Measurements from ENCODE around the gene SV2B. TPM values are rescaled to one million over a fixed set of nuclear protein-coding genes. Genes with fewer than 3 reads are reported as not detected.

SV2B gene
- total and polyA plus RNA-seq, 2 experiments from 2014 or later, result 0.17 to 2.2 TPM

GRCh38 chr15:91270747-91271146 lies 170.7 kb downstream of the SV2B start:
- 88% methylated on average over 14 of the region's 15 CpGs for WGBS (ENCODE audit: low lambda C conversion rate, missing lambda C conversion rate)

GRCh38 chr15:91271565-91272153 lies 171.6 kb downstream of the SV2B start:
- no peaks in the 10 kb centered on the region for H3K9me2 ChIP-seq (replicated peaks; ENCODE audit: insufficient read depth)
- H3K36me3 ChIP-seq (replicated peaks; ENCODE audit: insufficient read depth, low read depth), result no peaks in the 10 kb centered on the region
- H3K79me2 ChIP-seq, result no peaks in the 10 kb centered on the region
- TF ChIP-seq EZH2 (IDR thresholded peaks at IDR 0.05; ENCODE audit: borderline replicate concordance) (no peak), EZH2phosphoT487 (IDR thresholded peaks at IDR 0.05; ENCODE audit: low read depth, severe bottlenecking, unreplicated experiment) (no peak)
- TF ChIP-seq, protein P1, sequence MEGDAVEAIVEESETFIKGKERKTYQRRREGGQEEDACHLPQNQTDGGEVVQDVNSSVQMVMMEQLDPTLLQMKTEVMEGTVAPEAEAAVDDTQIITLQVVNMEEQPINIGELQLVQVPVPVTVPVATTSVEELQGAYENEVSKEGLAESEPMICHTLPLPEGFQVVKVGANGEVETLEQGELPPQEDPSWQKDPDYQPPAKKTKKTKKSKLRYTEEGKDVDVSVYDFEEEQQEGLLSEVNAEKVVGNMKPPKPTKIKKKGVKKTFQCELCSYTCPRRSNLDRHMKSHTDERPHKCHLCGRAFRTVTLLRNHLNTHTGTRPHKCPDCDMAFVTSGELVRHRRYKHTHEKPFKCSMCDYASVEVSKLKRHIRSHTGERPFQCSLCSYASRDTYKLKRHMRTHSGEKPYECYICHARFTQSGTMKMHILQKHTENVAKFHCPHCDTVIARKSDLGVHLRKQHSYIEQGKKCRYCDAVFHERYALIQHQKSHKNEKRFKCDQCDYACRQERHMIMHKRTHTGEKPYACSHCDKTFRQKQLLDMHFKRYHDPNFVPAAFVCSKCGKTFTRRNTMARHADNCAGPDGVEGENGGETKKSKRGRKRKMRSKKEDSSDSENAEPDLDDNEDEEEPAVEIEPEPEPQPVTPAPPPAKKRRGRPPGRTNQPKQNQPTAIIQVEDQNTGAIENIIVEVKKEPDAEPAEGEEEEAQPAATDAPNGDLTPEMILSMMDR (IDR thresholded peaks at IDR 0.05; ENCODE audit: poor library complexity), result peak; percentile 95
- no peak overlapping the region for H3K4me3 ChIP-seq
- WGBS (ENCODE audit: low lambda C conversion rate, missing lambda C conversion rate), result 11% methylated on average over 8 of the region's 8 CpGs
- DNase-seq (ENCODE audit: low spot score), result peak; percentile 81
- H3K4me1 ChIP-seq (ENCODE audit: insufficient read depth), result no peaks in the 10 kb centered on the region
- H3K4me2 ChIP-seq, result no peak overlapping the region
- H3K27ac ChIP-seq, result no peak overlapping the region
- H3K27me3 ChIP-seq, result peaks cover 25% of the 10 kb centered on the region
- H4K20me1 ChIP-seq (ENCODE audit: insufficient read depth, poor library complexity, severe bottlenecking), result no peaks in the 10 kb centered on the region
- H3K9me3 ChIP-seq (ENCODE audit: low read depth), result no peaks in the 10 kb centered on the region
- no peak overlapping the region for H2AFZ ChIP-seq

More at GRCh38 chr15:91270747-91271146, 170.7 kb downstream of the SV2B start:
- Histone ChIP-seq H4K20me1 (ENCODE audit: insufficient read depth, poor library complexity, severe bottlenecking) (no peaks in the 10 kb centered on the region), H3K9me2 (replicated peaks; ENCODE audit: insufficient read depth) (no peaks in the 10 kb centered on the region), H2AFZ (no peak overlapping the region), H3K27me3 (peaks cover 25% of the 10 kb centered on the region), H3K36me3 (replicated peaks; ENCODE audit: insufficient read depth, low read depth) (no peaks in the 10 kb centered on the region), H3K27ac (no peak overlapping the region), H3K79me2 (no peaks in the 10 kb centered on the region), H3K9me3 (ENCODE audit: low read depth) (no peaks in the 10 kb centered on the region), H3K4me1 (ENCODE audit: insufficient read depth) (no peaks in the 10 kb centered on the region), H3K4me2 (no peak overlapping the region), H3K4me3 (no peak overlapping the region)
- DNase-seq (ENCODE audit: low spot score), result no peak
- TF ChIP-seq EZH2phosphoT487 (IDR thresholded peaks at IDR 0.05; ENCODE audit: low read depth, severe bottlenecking, unreplicated experiment) (no peak), EZH2 (IDR thresholded peaks at IDR 0.05; ENCODE audit: borderline replicate concordance) (no peak)

DNA sequence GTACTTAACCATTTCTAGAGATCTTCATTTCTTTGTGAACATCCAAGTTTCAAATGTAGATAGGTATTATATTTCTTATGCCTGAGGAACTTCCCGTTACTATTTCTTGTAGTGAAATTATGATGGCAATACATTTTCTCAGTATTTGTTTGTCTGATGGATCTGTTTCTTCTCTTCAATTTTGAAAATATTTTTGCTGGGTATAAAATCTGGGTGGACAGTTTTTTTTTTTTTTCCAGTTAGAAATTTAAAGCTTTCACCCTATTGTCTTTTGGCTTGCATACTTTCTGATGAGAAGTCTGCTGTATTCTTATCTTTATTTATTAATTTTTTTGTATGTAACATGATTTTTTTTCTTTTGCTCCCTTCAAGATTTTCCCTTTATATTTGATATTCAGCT lies 175.8 kb downstream of the SV2B start:
- Histone ChIP-seq H3K36me3 (replicated peaks; ENCODE audit: insufficient read depth, low read depth) (no peaks in the 10 kb centered on the region), H3K27ac (no peak overlapping the region), H3K4me3 (no peak overlapping the region), H3K79me2 (no peaks in the 10 kb centered on the region), H4K20me1 (ENCODE audit: insufficient read depth, poor library complexity, severe bottlenecking) (no peaks in the 10 kb centered on the region), H3K9me2 (replicated peaks; ENCODE audit: insufficient read depth) (no peaks in the 10 kb centered on the region), H3K9me3 (ENCODE audit: low read depth) (no peaks in the 10 kb centered on the region), H2AFZ (no peak overlapping the region), H3K27me3 (peaks cover 12% of the 10 kb centered on the region), H3K4me2 (no peak overlapping the region), H3K4me1 (ENCODE audit: insufficient read depth) (no peaks in the 10 kb centered on the region)
- TF ChIP-seq, protein P1 (IDR thresholded peaks at IDR 0.05; ENCODE audit: poor library complexity), result no peak
- TF ChIP-seq EZH2 (IDR thresholded peaks at IDR 0.05; ENCODE audit: borderline replicate concordance), result no peak
- WGBS (ENCODE audit: low lambda C conversion rate, missing lambda C conversion rate), result 94% methylated on average over 1 of the region's 1 CpG
- DNase-seq (ENCODE audit: low spot score), result no peak

DNA sequence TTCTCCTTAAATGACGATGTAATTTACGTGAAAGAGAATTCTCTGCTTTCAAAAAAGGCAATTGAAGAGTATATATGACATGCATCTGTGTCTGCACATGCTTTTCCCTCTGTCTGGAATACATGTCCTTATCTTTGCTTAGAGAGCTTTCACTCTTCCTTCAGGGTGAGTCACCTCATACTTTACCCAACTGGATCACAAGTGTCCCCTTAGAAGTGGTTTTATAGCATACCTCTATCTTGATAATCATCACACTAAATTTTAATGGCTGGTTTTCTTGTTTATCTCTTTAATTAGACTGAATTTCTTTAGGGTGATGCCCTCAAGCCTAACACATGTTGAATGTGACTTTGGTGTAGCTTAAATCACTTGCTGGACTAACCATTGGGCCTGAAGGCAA lies 178.9 kb downstream of the SV2B start:
- H2AFZ ChIP-seq, result no peak overlapping the region
- no peak overlapping the region for H3K4me3 ChIP-seq
- no peaks in the 10 kb centered on the region for H3K4me1 ChIP-seq (ENCODE audit: insufficient read depth)
- H3K79me2 ChIP-seq, result no peaks in the 10 kb centered on the region
- H3K9me3 ChIP-seq (ENCODE audit: low read depth), result no peaks in the 10 kb centered on the region
- WGBS (ENCODE audit: low lambda C conversion rate, missing lambda C conversion rate), result 81% methylated on average over 2 of the region's 2 CpGs
- H3K36me3 ChIP-seq (replicated peaks; ENCODE audit: insufficient read depth, low read depth), result no peaks in the 10 kb centered on the region
- H3K9me2 ChIP-seq (replicated peaks; ENCODE audit: insufficient read depth), result no peaks in the 10 kb centered on the region
- H4K20me1 ChIP-seq (ENCODE audit: insufficient read depth, poor library complexity, severe bottlenecking), result no peaks in the 10 kb centered on the region
- no peak overlapping the region for H3K4me2 ChIP-seq
- DNase-seq (ENCODE audit: low spot score), result no peak
- no peak for TF ChIP-seq EZH2 (IDR thresholded peaks at IDR 0.05; ENCODE audit: borderline replicate concordance)
- TF ChIP-seq EZH2phosphoT487 (IDR thresholded peaks at IDR 0.05; ENCODE audit: low read depth, severe bottlenecking, unreplicated experiment), result no peak
- TF ChIP-seq, protein P1 (IDR thresholded peaks at IDR 0.05; ENCODE audit: poor library complexity), result no peak
- H3K27ac ChIP-seq, result no peak overlapping the region
- H3K27me3 ChIP-seq, result no peaks in the 10 kb centered on the region
